WTC11 (cell line): ENCODE data around the gene RFTN2.

Experiments used
- CREM ChIP-seq: sonication (generic); formaldehyde crosslinking; IDR thresholded peaks from 2 replicates; pipeline ENCODE4 v1.8.1; 2022; ENCODE audit warnings: mild to moderate bottlenecking, missing genetic modification reagents, moderate library complexity
- IRF2 ChIP-seq: sonication (generic); formaldehyde crosslinking; IDR thresholded peaks from 2 replicates; pipeline ENCODE4 v1.8.0; 2022; ENCODE audit warnings: low read depth, missing genetic modification reagents, borderline replicate concordance
- SMAD3 ChIP-seq: sonication (generic); formaldehyde crosslinking; IDR thresholded peaks from 2 replicates; pipeline ENCODE4 v1.8.0; 2022; ENCODE audit warnings: missing genetic modification reagents, mild to moderate bottlenecking, borderline replicate concordance
- USF1 ChIP-seq: sonication (generic); formaldehyde crosslinking; IDR thresholded peaks from 2 replicates; pipeline ENCODE4 v1.8.0; 2022; ENCODE audit warnings: mild to moderate bottlenecking, missing genetic modification reagents

DNA sequence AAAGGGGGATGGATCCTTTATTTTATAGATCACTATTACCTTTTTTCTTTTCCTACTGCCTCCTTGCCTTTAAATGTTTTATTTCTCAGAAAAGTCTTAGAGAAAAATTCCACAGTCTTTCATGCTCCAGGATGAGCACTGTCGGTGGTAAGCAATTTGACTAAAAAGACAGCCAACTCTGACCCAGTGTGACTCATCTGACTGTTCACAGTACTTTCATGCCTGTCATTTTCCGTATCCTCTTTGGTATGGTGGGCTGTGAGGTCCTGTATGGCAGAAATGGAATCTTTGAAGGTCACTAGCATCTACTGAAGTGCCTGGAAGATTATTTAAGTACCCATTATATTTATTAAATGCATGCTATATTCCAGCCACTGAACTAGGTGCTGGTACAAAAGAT lies 2.1 kb upstream of the RFTN2 start:
- TF ChIP-seq SMAD3 (CRISPR knock-in tag), result no peak
- no peak for TF ChIP-seq USF1 (CRISPR knock-in tag)
- no peak for TF ChIP-seq IRF2 (CRISPR knock-in tag)
- TF ChIP-seq CREM, result no peak
